SK-N-DZ (cell line): ENCODE measurements around the gene LAMB2. TPM values are rescaled to one million over a fixed set of nuclear protein-coding genes. Genes with fewer than 3 reads are reported as not detected.
A peak's percentile ranks its signal among the peaks of the same experiment; 100 is the strongest.

Source experiments
- DNase-seq: peaks from one replicate; pipeline ENCODE4 v3.0.0-alpha.2; 2015; ENCODE audit warnings: low spot score
- polyA plus RNA-seq, 2 experiments: library from polyadenylated mRNA; depleted of rRNA; stranded (reverse); fragments of >200 nt; gene quantifications; 2 replicates each; pipeline ENCODE4 v1.2.3, GENCODE V29; 2014

LAMB2 gene
- 11.8 and 20.8 TPM in 2 replicates for polyA plus RNA-seq (2014; cell fraction: cytosol; rRNA removed)
- 98.1 and 192 TPM in 2 replicates for polyA plus RNA-seq (2014; cell fraction: nucleus; rRNA removed)

DNA sequence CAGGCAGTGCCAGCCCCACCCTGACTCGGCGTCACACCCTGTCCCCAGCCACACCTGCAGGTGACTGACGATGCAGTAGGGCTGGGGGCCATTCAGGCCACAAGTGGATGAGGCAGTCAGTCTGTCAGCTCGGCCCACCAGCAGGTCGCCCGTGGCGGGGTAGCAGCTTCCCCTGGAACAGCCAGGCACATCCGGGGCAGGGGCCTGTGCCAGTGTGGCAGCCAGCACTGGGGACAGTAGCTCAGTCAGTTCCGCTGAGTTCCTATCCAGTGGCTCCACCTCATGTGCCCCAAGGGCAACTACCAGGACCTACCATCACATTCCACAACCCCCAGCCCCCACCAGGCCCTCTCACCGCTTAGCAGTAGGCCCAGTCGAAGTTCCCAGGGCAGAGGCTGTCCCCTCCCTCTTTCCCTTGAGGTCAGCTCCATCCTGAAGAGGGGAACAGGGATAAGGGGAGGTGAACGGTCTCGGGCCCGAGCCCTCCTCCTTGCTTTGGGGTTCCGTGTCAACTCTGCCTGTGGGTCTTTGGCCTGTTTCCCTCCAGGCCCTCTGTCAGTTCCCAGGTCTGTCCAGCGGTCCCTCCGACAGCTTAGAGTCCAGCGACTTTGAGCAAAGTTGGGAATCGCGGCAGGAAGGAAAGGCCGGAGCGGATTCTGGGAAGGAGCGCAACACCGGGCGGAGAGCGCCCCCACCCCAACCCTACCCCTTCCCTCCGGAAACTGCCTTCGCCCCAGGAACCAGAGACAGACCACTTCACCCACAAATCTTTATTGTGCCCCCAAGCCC is at the start of gene LAMB2:
Gene LAMB2 (minus strand): TSS at position 614 of the 789 bp plus-strand sequence. CDS start 183 bp downstream, at position 431.
- peak; percentile 54 for DNase-seq

DNA sequence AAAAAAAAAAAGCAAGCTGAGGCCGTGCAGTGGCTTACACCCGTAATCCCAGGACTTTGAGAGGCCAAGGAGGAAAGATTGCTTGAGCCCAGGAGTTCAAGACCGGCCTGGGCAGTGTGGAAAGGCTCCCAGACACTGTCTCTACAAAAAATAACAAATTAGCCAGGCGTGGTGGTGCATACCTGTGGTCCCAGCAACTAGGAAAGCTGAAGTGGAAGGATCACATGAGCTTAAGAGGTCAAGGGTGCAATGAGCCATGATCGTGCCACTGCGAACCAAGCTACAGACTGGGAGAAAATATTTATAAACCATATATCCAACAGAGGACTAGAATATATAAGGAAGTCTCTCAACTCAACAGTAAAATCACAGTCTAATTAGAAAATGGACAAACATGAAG is 48.5 kb upstream of the LAMB2 start:
- no peak for DNase-seq

- DNase-seq, result no peak
Measured at GRCh38 chr3:49180116-49180515, 47.3 kb upstream of the LAMB2 start.

GRCh38 chr3:49177073-49177472 is 44.2 kb upstream of the LAMB2 start:
- no peak for DNase-seq

- DNase-seq, result no peak
Measured at GRCh38 chr3:49175530-49175929, 42.7 kb upstream of the LAMB2 start.

- no peak for DNase-seq
Measured at GRCh38 chr3:49174397-49174985, 41.6 kb upstream of the LAMB2 start.

DNA sequence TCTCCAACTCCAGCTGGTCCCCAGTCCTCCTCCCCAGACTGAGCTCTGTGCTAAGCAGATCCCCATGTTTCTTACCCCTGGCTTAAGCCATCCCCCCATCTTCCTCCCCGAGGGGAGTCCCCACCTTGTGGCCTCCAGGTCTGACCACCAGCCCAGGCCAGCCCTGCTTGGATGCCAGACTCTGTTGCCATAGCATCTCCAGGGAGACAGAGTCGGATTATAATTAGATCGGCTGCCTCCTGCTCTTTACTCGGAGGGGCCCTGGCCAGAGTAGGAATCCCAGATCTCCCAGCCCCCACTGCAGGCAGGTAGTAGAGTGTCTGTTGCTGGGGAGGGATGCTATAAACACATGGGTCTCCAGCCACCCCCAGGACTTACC is 40.9 kb upstream of the LAMB2 start:
- DNase-seq, result peak; percentile 83

DNA sequence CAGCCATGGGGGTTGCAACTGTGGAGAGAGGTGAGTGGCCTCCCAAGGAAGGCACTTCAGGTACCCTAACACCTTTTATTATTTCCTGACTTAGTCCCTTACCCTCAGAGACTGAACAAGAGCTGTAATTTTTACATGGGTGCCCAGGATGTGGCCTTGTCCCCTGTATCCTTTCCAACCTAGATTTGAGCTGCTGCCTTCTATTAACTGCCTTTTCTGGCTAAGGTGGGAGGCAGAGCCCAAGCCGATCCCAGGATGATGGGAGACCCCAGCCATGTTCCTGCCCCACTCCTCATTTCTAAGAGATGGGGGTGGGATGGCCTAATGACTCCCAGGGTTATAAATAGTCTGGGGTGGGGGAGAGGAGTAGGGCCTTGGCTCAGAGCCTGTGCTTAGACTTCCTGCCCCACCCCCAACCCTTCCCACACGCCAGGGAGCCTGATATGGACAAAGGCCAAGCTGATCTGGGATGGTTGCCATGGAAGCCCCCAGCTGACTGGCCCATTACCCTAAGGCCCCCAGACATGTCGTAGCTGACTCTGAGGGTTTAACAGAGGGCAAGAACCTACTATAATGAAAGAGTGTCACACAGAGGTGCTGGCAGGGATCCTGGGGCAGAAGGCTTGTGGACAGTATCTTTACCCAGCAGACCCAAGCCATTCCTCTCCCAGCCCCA is 40.4 kb upstream of the LAMB2 start:
- DNase-seq, result peak; percentile 56

- no peak for DNase-seq
Measured at GRCh38 chr3:49172551-49173041, 39.7 kb upstream of the LAMB2 start.

GRCh38 chr3:49171775-49172500 is 39.1 kb upstream of the LAMB2 start:
- DNase-seq, result no peak

DNA sequence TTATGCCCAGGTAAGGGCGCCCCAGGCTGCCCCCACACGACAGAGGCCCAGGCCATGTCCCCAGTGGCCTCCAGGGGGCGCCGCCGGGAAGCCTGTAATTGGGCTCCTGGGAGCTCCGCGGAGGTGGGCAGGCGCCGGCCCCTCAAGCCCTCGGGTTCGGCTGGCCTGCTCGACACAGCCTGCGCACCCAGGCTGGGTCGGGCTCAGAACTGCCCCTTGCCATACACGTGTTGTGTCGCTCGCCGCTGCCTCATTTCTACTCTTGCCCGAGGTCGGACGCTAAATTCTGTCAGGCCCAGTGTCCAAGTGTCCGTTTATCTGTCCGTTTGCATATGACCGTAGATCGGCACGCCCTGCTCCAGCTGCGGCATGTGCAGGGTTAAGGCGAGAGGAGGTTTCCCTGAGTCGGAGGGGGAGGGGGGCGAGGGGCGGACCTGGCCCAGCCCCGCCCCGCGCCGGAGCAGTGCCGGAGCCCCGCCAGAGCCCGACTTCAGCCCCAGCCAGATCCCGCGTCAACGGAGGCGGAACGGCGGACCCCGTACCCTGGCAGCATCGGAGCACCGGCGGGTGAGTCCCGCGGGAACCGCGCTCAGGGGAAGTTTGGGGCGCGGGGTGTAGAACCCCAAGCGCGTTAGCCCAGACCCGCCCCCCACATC is 38.4 kb upstream of the LAMB2 start, which contains the start of gene KLHDC8B:
Gene KLHDC8B (plus strand): TSS at position 480 of the 656 bp plus-strand sequence. CDS start 1,172 bp downstream, outside the sequence.
- DNase-seq, result peak; percentile 87

DNA sequence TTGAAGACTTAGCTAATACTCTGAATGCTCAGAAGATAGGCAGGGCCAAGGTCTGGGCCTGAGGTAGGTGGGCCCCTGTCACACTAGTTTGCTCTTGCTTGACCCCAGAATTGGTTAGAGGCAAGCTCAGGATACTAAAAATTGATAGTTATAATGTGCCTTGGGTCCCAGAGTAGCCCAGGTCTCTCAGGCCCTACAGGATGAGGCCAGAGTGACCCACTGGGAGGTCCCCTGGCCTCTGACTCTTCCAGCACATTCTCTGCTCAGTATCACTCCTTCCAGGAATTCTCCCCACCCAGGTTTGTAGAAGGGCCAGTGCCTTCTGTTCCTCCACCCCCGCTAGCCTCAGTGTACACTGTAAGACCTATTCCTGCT is 37.9 kb upstream of the LAMB2 start:
- DNase-seq, result no peak

- no peak for DNase-seq
Measured at GRCh38 chr3:49166752-49167556, 34.1 kb upstream of the LAMB2 start.

- peak; percentile 71 for DNase-seq
Measured at GRCh38 chr3:49165771-49166751, 33.2 kb upstream of the LAMB2 start, which contains the start of gene CCDC71. CCDC71 (minus strand) TSS chr3:49166331; CDS start chr3:49164208, 2,123 bp downstream.

DNA sequence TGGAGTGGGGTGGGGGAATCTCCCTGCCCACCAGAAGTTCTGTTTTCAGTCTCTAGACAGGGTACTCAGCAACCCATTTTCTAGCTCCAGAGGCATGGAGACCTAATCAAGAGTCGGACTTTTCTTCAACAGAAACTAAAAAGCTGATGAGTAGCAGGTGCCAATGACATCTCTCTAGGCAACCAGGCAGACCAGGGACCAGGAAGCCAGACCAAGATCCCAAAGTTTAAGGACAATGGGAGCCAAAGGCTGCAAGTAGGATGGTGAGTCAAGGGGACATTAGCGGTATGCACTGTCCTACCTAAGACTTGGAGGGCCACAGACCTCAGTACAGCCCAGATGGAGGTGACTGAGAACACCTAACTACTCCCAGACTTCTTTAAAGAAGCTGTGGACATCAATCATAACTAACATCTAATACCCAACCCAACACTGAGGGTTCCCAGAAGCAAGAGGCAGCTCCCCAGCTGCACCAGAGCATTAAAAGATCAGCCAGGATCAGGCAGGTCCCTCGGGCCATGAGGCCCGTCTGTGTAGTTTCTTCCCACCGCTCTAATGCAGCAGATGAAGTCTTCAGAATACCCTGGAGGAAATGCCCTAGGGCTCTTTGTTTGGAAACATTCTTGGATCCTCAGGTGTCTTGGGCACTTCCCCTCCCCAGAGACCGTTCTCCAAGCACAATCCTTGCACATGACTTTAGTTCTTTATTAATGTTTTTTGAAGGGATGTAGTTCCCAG is 32.3 kb upstream of the LAMB2 start:
- no peak for DNase-seq

DNA sequence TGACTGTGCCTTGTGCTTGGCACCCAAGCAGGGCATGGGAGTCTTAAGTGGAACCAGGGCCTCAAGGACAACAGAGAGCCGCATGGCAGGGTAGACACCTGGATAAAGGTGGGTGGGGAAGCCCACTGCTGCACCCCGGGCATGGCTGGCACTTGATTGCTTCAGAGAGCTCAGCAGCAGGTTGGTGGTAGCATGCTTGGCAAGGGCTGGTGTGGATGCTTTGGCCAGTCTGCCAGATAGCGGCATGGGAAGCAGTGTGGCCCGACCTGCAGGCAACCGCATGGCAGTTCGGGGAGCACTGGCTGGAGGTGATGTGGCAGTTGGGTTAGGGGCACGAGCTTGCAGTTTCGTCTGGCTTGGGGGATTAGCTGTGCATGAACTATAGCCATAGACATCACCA is 30.8 kb upstream of the LAMB2 start:
- DNase-seq, result no peak

GRCh38 chr3:49162751-49163419 is 30.0 kb upstream of the LAMB2 start:
- DNase-seq, result no peak
